GM21528 (cell line): ENCODE data around the gene ACTC1.

Source experiments
- ATAC-seq: cut with Tn5 transposase; IDR thresholded peaks from one replicate; pipeline ENCODE4 v1.9.1; 2021; ENCODE audit warnings: mild to moderate bottlenecking, moderate library complexity; ENCODE audit not compliant: unreplicated experiment, low FRiP score

The ACTC1 gene

DNA sequence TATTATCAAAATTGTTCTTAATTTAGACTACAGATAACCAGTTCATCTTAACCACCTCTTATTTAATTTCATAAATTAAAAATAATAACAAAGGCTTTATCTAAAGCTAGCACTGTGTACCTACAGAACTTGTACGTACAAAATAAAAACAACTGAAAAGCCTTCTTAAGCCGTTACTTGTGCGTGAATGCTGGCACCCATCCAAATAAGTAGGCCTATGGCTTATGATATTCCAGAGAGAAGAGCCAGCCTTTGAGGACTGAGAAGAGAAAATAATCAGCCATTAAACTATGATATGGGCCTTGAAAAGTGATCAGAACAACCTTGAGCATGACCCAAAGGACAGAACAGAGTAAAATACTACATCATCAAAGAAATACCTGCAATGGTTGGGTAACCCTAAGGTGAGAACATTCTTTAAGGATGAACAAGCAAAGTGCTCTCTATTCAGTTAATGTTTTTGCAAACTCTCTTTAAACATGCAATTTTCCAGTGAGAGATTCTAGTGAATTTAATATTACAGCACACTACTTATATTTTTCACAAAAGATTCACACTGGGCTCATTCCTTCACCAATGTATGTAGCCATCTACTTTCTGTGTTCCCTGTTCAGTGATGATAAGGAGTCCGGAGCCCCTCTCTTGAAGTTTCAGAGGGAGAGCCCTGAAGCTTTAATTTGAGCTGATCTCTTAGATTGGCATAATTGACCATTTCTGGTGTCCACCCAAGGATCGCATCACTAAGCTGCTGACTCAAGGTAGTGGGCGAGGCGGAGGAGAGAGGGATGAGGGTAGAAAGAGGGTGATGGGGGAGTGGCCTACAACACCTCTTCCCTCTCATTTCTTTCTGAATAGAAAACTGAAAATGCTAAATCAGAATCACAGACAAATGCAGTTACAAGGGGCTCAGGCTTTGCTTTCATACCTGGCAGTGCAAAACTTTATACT lies 7.7 kb upstream of the ACTC1 start:
- no peak for ATAC-seq

DNA sequence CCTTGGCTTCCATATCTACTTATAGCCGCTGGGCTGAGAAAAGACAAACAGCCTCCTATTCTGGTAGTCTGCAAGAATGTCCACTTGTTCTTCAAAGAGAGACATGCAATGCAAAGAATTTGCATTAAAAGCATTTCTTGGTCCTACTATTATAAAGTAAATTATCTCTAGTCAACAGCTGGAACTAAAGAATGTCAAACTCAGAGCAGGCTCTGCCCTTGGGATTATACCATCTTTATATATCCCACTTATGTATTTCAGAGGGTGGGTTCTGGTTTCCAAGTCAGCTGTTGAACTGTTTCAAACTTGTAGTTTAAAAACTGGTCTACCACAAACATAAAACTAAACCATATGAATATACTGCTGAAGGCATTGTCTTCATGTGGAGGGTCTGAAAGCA lies 7.0 kb upstream of the ACTC1 start:
- no peak for ATAC-seq

DNA sequence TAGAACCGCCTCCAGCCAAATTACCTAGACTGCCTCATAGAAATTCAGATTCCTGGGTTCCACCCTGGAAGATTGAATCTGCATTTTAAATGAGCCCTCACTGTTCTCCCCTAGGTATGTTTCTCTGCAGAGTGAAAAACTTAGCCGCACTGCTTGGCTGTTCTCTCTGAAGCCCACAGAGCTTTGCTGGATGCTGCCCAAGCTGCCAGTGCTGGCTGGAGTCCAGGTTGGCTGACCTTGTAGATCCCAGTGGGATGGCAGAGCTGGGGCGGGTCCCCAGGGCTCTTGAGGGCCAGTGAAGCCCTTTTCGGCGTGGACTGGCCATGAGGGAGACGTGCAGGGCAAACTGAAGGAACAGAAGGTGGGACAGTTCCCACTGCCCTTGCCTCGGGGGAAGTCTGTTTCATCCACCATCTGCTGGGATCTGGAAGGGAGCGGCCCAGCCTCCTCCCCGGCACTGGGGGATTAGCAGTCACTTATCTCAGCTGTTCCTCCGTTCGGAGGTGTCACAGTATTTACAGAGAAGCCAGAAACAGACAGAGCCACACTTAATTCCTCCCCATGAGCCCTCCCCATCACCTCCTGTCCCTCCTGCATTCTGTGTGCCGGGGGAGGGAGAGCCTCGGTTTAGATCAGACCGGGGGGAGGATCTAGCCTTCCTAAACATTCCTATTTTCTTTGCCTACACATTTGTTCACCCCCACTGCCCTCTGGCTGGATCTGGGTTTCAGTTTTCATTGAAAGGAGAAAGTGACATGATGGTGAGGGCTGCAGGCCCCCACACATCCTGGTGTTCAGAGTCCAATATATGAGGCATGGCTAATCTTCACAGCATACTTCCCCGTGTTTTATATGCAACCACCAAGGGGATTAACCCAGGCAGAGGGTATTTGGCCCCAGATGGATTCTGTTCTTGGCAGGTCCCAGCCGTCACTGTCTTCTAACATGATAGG lies 4.1 kb upstream of the ACTC1 start:
- no peak for ATAC-seq

DNA sequence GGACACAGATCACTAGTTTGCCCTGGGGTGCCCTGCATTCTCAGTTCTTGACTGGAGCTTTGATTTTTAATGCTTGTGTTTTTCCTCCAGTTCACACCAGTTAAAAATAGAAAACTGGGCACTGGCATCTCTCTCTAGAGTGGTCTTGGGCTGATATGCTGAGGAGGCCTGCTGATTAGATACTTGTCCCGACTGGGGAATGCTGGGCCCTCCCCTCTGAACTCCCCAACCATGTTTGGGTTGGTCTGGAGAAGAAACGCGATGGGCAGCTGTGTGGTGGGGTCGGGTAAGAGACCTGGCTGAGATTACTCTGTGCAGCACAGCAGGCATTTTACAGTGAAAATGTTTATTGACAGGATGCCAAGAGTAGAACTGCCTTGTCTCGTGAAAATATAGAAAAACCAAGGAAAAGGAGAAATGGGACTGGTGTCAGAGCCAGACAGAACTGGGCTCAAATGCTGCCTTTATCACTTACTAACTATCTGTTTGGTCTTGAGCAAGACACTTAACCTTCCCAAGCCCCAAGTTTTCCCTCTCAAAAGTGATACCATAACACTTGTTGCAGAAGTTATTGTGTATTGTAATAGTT lies 1.6 kb upstream of the ACTC1 start:
- ATAC-seq: no peak

DNA sequence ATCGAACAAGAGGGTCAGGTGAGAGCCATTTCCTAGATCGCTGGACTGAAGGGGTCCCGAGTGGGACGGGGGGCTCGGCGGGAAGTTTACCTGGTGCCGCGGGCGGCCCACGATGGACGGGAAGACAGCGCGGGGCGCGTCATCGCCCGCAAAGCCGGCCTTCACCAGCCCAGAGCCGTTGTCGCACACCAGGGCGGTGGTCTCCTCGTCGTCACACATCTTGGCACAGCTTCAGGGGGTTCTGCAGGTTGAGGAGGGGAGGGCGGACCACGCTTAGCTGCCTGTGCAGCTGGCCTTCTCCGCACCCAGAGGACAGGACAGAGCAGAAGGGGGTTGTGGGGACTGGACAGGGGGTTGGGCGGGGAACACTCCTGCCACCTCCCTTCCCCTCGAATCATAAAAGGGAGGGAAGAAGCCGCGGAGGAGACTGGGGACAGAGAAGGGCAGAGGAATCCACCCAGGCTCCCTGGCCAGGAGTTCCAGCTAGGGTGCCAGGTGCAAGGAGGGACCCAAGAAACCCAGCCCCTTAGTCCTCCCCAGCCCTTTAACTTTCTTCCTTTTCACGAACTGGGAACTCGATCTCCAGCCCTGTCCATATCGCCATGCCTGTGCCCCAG lies 651 bp downstream of the ACTC1 start:
- ATAC-seq: no peak

DNA sequence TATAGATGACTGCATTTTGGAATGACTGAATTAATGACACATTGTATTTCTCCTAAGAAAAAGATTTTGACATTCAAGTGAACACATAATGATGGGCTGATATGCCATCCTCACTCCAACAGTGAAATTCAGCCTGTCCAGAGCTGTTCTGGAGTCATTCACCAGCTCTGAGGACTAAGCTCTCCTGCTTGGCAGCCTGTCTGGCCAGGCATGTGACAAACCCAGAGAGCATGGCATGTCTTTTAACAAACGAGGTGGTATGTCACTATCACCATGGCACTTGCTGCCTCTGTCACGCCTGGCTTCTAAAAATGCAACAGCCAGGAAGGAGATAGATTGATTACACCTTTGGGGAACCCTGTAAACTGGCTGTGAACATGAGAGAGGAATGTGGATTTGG lies 1.4 kb downstream of the ACTC1 start:
- ATAC-seq: no peak

DNA sequence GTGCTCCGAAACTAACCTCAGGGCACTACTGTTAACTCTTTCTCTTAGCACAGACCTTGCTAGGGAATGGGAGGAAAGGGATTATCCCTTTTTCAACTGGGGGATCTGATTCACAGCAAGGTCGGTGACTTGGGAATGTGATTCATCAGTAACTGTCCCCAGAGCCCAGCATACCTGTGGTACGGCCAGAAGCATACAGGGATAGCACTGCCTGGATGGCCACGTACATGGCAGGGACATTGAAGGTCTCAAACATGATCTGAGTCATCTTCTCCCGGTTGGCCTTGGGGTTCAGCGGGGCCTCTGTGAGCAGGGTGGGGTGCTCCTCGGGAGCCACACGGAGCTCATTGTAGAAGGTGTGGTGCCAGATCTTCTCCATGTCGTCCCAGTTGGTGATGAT lies 2.3 kb downstream of the ACTC1 start:
- ATAC-seq: no peak

DNA sequence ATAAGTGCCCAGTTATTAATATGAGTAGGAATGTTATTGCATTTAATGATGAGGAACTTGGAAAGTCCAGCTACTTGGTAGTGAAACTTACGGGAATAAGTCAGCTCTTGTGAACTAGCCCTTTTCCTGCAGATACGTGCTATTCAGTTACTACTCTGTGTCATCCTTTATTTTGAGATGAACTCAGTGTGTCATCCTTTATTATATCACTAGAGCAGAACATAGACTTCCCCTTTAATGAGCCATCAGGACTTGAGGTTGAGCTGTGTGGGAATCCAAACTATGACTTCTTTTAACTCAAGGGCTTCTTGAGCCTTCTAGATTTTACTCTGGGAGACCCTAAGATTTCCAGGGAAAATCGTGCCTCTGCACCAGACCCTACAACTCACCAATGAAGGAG lies 3.6 kb downstream of the ACTC1 start:
- ATAC-seq: no peak

DNA sequence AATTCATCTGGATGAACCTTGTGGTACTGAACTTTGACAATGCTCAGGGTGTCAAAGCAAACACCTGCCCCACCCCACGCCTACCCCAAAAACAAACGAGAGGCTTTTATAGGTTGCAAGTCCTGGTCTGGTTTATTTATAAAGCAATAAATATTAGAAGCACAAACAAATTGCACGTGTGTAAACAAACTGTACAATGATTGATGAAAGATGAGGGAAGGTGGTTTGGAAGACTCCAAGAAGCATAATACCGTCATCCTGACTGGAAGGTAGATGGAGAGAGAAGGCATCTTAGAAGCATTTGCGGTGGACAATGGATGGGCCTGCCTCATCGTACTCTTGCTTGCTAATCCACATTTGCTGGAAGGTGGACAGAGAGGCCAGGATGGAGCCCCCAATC lies 5.2 kb downstream of the ACTC1 start:
- no peak for ATAC-seq

DNA sequence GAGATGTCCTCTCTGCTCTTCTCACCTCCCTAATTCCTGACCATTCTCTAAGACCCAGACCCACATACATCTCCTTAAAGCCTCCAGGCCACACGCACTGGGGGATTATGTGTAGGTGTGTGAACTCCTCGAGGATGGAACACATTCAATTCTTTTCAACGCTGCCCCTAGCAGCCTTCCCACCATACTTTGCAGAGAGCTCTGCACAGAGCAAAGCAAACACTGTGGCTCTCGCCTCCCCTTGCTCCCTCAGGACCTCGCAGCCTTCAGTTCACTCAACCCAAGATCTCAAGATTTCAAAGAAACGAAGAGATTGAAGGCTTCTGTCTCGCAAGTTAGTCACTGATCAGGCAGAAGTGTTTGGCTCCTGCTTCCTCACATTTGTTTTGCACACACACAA lies 6.0 kb downstream of the ACTC1 start:
- no peak for ATAC-seq

DNA sequence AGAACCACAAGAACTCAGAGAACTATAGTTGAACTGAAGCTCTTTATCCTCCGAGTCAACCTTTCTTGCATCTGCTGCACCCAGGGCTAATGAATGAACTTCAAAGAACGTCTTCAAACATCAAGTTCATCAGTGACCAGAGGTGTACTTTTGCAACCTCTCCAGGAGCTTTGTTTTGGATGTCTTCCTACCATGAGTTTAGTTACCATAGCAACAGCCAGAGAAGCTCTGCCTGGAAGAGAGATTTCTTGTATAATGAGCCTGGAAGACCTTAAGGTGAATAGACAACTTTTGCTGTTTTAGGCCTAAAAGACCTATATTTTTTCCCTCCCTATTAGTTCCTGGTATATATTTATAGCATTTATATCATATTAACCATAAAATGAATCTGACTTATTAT lies 9.1 kb downstream of the ACTC1 start:
- no peak for ATAC-seq

DNA sequence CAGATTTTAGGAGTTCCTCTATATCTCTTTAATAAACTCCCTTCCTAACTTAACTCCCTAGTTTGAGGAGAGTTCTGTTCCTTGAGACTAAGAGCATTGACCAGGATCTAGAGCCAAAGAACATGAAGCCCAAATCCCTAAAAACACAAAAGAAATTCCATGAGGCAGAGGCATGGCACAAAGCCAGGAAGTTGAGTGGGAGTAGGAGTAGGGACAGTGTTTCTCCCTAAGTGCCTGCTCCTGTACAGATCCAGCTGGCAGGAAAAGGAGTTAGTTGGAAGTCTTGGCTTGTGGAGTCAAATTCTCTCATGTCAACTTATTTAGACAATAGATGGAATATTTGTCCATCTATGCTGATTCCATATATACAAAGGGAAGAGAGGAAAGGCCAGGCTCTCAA lies 11.4 kb downstream of the ACTC1 start:
- ATAC-seq: no peak

DNA sequence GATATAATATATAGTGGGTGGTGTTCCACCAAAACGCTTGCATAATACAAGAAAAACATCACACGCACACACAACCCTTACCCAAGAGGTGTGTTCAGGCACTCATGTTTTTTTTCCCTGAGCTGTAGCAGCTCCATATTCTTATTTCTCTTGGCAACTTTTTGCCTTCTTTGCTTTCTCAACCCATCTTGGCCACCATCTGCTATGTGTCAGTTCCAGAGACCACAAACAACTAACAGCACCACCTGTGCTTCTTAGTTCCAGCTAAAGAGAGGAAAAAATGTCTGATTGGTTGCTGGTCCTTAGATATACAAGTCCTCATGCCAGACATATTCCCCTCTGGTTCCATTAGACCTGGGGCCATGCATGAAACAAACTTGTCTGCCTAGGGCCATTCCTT lies 11.9 kb downstream of the ACTC1 start:
- no peak for ATAC-seq

DNA sequence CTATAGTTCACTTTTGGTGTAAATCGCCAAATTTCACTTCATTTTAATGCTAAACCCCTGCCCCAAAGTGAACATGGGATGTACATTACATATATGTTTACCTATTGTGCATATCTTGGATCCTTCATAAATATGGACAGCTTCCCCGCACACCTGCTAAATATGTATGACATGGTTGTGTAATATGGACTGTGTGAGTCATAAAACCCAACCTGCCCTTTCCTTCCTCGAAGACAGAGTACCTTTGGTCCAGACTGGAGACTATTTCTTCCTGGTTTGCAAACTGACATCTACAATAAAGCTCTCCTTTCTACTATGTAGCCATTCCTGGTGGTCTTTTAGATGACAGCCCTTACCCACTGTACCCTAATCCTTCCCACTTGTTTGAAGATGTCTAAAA lies 12.4 kb downstream of the ACTC1 start:
- ATAC-seq: no peak

DNA sequence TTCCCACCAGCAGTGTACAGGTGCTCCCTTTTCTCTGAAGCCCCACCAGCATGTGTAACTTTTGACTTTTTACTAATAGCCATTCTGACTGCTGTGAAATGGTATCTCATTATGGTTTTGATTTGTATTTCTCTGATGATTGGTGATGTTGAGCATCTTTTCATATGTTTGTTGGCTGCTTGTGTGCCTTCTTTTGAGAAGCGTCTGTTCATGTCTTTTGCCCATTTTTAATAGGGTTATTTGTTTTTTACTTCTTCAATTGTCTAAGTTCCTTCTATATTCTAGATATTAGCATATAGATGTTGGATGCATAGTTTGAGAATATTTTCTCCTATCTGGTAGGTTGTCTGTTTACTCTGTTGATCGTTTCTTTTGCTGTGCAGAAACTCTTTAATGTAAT lies 14.6 kb downstream of the ACTC1 start:
- no peak for ATAC-seq

DNA sequence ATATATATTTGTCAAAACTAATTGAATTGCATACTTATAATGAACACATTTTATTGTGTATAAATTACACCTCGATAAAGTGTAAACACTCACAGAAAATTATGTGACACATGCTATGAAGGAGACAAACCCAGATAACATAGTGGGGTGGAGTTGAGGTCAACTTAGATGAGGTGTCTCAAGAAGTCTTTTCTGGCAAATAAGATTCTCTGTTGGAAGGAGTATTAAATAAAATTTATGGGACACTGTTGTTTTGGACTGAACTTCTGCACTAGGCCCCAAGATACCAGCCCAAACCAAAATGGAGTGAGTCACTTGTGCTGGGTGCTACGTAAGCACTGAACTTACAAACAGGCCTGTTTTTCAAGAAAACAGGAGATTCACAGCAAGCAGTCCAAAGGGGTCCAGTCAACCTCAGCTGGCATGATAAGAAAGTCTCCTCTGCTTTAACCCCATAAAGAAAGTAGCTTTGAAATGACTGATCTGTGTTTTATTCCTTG lies 18.7 kb downstream of the ACTC1 start:
- no peak for ATAC-seq

DNA sequence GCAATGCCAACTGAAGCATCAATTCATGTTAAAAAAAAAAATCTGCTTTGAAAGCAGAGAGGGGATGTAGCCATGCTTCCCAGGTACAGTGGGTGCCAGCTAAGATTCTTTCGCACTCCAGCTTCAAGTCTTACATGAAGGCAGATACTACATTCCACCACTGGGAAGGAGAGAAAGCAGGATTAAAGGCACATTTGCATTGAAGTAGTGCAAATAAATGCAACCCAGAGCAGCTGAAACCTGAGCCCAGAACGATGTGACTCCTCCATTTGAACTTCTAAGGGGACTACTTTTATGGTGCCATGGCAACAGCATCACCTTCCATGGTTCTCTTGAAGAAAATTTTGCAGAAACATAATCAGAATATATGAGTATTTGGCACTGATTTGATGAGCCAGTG lies 21.4 kb downstream of the ACTC1 start:
- ATAC-seq: no peak

DNA sequence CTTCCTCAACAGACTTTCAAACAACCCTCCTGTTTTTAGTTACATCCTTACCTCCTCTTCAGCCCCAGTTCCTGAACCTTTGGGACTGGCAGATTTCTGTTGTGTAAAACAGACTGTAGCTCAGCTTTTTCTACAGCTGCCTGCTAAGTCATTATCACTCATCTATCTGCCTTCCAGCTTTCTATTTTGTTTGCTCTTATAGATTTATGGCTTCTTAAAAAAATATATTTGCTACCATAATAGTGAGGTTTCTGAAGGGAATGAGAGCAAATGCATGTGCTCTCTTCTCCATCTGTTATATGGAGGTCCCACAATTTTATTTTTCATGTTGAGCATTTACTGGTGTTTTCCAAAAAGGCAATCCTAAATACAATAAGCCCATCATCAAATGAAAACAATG lies 22.3 kb downstream of the ACTC1 start:
- no peak for ATAC-seq

DNA sequence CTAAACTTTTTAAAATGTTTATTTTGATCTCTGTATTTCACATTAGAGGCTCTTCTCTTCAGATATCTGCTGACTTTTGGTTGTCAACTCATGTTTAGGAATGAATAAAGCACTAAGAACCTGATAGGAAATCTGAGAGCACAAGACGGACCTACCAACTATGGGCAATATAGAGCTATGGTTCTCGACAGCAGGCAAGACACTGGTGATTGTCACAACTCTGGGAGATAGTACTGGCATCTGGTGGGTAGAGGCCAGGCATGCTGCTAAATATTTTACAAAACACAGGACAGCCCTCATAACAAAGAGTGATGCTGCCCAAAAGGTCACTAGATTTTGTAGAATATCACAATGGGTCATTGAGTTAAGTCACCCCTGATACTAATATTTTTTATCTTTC lies 23.0 kb downstream of the ACTC1 start:
- ATAC-seq: no peak

DNA sequence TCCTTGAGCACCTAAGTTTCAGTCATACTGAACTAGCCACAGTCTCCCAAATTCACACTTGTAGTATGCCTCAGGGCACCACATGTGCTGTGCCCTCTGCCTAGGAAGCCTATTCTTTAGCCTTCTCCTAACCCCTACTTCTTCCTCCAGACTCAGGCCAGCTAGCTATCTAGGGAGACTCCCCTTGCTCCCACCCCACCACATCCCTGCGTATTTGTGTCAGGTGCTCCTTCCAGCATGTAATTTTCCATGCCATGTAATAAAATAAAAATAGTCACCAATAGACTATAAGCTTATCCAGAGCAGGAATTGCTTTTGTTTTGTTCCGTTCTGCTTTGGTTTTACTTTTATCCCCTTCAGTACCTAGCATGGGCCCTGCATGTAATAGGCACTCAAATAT lies 25.6 kb downstream of the ACTC1 start:
- ATAC-seq: no peak

DNA sequence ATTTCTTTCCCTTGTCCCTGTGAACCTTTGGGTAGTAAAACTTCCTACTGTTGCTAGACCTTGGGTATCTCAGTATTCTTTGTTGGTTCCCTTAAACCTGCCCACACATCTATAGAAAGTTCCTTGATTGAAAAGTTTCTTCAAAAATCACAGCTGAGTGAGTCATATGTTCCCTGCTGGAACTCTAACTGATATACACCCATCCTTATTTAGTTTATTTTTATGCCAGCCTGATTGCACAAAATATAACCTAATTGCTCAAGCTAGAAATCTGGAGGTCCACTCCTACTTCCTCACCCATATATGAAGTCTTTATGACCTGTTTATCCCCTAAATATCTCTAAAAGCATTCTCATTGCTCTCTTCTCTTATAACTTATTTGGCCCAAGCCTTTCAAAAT lies 26.8 kb downstream of the ACTC1 start:
- no peak for ATAC-seq
